Thyroid gland (tissue), 4 donors: ENCODE data around the gene SFT2D3. TPM values are rescaled to one million over a fixed set of nuclear protein-coding genes. Genes with fewer than 3 reads are reported as not detected.

ENCODE experiments used
- DNase-seq, 2 donors: peaks; one replicate each; pipeline ENCODE4 v3.0.0-alpha.2; 2019
- H3K27ac ChIP-seq, 3 donors: fragments of 200-600 bp; sonication (generic); 1 replicate in 2 of 3; 2 replicates in 1 of 3; pipeline ENCODE4 v1.5.1; 2016 to 2019; ENCODE audit warnings: mild to moderate bottlenecking in 1 of 3, moderate library complexity in 1 of 3
- H3K27me3 ChIP-seq: fragments of 200-600 bp; sonication (generic); one replicate; pipeline ENCODE4 v1.5.1; 2019
- H3K36me3 ChIP-seq, 2 donors: fragments of 200-600 bp; sonication (generic); one replicate each; pipeline ENCODE4 v1.5.1; 2016 to 2019
- H3K4me1 ChIP-seq, 2 donors: fragments of 200-600 bp; sonication (generic); one replicate each; pipeline ENCODE4 v1.5.1; 2017 to 2019
- H3K4me3 ChIP-seq, 3 donors: fragments of 200-600 bp; sonication (generic); replicated peaks in 1 of 3; 1 replicate in 2 of 3; 2 replicates in 1 of 3; pipeline ENCODE4 v1.5.1; 2016; ENCODE audit warnings: mild to moderate bottlenecking in 1 of 3
- H3K9me3 ChIP-seq: fragments of 200-600 bp; sonication (generic); one replicate; pipeline ENCODE4 v1.5.1; 2017
- POLR2A ChIP-seq, 2 donors: fragments of 450-650 bp; IDR thresholded peaks; one replicate each; pipeline ENCODE4 v1.6.1; 2017; ENCODE audit warnings: antibody characterized with exemption in 2 of 2, mild to moderate bottlenecking in 2 of 2, moderate library complexity in 1 of 2
- WGBS, 2 donors: methylation state at CpG; one replicate each; pipeline ENCODE4 v1.1.5; 2017; 5-methylcytosine and 5-hydroxymethylcytosine counted together
- intact Hi-C: fragments of 100-400 bp; cut with DNase I; formaldehyde crosslinking; loops from one replicate; pipeline ENCODE4 v1.15.1; 2023
- total RNA-seq, 4 donors: library from RNA; depleted of rRNA; stranded (reverse); fragments of >200 nt; gene quantifications; one replicate each; pipeline ENCODE4 v1.2.3, GENCODE V29; 2016
- TF ChIP-seq, protein P1 (sequence below), 6 experiments: fragments of 200-600 bp in 3 of 6; fragments of 450-650 bp in 3 of 6; sonication (generic) in 3 of 6; IDR thresholded peaks; one replicate each; pipeline ENCODE4 v1.5.1; 2016 to 2019; ENCODE audit warnings: antibody characterized with exemption in 6 of 6, mild to moderate bottlenecking in 2 of 6, inconsistent platforms in 1 of 6, moderate library complexity in 1 of 6

SFT2D3 gene
- total RNA-seq, 4 donors from 2014 or later = 14.0 to 17.9 (median 16.1) TPM

- Histone ChIP-seq H3K4me3 (no peak overlapping the region), H3K36me3 (no peaks in the 10 kb centered on the region), H3K27ac (no peak overlapping the region), H3K9me3 (no peaks in the 10 kb centered on the region), H3K27me3 (no peaks in the 10 kb centered on the region), H3K4me1 (peaks cover 19 to 24% of the 10 kb centered on the region in 2 donors)
- DNase-seq = no peak
- TF ChIP-seq, protein P1, sequence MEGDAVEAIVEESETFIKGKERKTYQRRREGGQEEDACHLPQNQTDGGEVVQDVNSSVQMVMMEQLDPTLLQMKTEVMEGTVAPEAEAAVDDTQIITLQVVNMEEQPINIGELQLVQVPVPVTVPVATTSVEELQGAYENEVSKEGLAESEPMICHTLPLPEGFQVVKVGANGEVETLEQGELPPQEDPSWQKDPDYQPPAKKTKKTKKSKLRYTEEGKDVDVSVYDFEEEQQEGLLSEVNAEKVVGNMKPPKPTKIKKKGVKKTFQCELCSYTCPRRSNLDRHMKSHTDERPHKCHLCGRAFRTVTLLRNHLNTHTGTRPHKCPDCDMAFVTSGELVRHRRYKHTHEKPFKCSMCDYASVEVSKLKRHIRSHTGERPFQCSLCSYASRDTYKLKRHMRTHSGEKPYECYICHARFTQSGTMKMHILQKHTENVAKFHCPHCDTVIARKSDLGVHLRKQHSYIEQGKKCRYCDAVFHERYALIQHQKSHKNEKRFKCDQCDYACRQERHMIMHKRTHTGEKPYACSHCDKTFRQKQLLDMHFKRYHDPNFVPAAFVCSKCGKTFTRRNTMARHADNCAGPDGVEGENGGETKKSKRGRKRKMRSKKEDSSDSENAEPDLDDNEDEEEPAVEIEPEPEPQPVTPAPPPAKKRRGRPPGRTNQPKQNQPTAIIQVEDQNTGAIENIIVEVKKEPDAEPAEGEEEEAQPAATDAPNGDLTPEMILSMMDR (IDR thresholded peaks at IDR 0.05) = no peak
- TF ChIP-seq POLR2A (IDR thresholded peaks at IDR 0.05) = no peak
- intact Hi-C loops = no loop called here
- 93% methylated on average over 27 of the region's 27 CpGs for WGBS, 2 donors
Observed at GRCh38 chr2:127698553-127699355, 2.5 kb upstream of the SFT2D3 start.

GRCh38 chr2:127700527-127701192, 637 bp upstream of the SFT2D3 start:
- intact Hi-C loops = no loop called here
- TF ChIP-seq POLR2A (IDR thresholded peaks at IDR 0.05) = no peak
- TF ChIP-seq, protein P1 (IDR thresholded peaks at IDR 0.05) = no peak
- 49 to 59% methylated on average over 17 of the region's 17 CpGs for WGBS, 2 donors

GRCh38 chr2:127701651-127702394, 526 bp downstream of the SFT2D3 start:
- intact Hi-C loops = no loop called here
- TF ChIP-seq POLR2A (IDR thresholded peaks at IDR 0.05) = peak in 1 of 2 donors; percentile 25
- TF ChIP-seq, protein P1 (IDR thresholded peaks at IDR 0.05) = peak in 4 of 6 experiments; percentile 11 to 40 (median 36)
- Histone ChIP-seq H3K27ac (peak overlapping the region; percentile 90 to 91 (median 91)), H3K27me3 (no peaks in the 10 kb centered on the region), H3K4me3 (peak overlapping the region; percentile 37 to 59 (median 39)), H3K4me1 (peaks cover 27 to 34% of the 10 kb centered on the region in 2 donors), H3K36me3 (peaks cover 0 to 7% of the 10 kb centered on the region in 2 donors), H3K9me3 (no peaks in the 10 kb centered on the region)
- 2 to 8% methylated on average over 18 to 19 of the region's 108 CpGs for WGBS, 2 donors
- DNase-seq = peak; percentile 76 to 79

More at GRCh38 chr2:127700527-127701192, 637 bp upstream of the SFT2D3 start:
- Histone ChIP-seq H3K27me3 (no peaks in the 10 kb centered on the region), H3K9me3 (no peaks in the 10 kb centered on the region), H3K4me3 (peak overlapping the region; percentile 37 to 59 (median 39)), H3K36me3 (no peaks in the 10 kb centered on the region), H3K4me1 (peaks cover 27 to 34% of the 10 kb centered on the region in 2 donors), H3K27ac (peak overlapping the region; percentile 90 to 91 (median 91))
- peak; percentile 20 to 27 for DNase-seq

DNA sequence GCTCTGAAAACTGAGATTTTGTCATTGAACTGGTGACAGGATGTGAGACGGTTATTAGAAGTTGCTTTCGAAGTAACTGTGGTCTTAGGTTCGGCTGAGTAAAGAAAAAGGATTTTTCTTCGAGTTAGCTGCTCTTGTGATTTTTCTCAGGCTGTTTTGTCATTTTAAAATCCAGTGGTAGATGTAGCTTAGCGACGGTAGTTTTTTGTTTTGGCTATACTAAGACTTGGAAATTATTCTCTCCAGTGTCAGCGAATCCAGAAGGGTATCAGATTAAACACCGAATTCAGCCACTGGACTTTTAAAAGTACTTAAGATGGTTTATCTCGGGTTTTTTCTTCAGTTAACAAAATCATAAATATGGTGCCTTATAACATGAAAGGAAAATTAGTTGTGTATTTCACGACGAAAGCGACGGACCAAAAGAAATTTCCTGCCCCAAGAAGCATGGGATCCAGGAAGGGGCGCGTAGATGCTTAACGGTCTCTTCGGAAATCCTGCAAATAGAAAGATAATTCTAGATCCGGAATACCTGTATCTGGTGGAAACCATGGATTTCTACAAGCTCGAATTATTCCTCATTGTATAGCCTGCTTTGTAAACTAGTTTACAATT, 1.2 kb downstream of the SFT2D3 start:
- H3K27me3 ChIP-seq = no peaks in the 10 kb centered on the region
- no peak for TF ChIP-seq POLR2A (IDR thresholded peaks at IDR 0.05)
- TF ChIP-seq, protein P1 (IDR thresholded peaks at IDR 0.05) = no peak
- DNase-seq = no peak
- peak overlapping the region in 2 of 3 donors; percentile 15 to 39 for H3K4me3 ChIP-seq
- peak overlapping the region; percentile 69 to 91 (median 91) for H3K27ac ChIP-seq
- WGBS, 2 donors = 61 to 66% methylated on average over 19 of the region's 19 CpGs
- H3K4me1 ChIP-seq = peaks cover 27 to 34% of the 10 kb centered on the region in 2 donors
- H3K36me3 ChIP-seq = peaks cover 0 to 11% of the 10 kb centered on the region in 2 donors
- no peaks in the 10 kb centered on the region for H3K9me3 ChIP-seq
- intact Hi-C loops = no loop called here
